ENCODE measurements around the gene U2AF1.
"Not testable (repeated sequence)": the region's sequence is repeated elsewhere in the genome, so short reads cannot be mapped to it uniquely, and the experiment has no call there.

DNA sequence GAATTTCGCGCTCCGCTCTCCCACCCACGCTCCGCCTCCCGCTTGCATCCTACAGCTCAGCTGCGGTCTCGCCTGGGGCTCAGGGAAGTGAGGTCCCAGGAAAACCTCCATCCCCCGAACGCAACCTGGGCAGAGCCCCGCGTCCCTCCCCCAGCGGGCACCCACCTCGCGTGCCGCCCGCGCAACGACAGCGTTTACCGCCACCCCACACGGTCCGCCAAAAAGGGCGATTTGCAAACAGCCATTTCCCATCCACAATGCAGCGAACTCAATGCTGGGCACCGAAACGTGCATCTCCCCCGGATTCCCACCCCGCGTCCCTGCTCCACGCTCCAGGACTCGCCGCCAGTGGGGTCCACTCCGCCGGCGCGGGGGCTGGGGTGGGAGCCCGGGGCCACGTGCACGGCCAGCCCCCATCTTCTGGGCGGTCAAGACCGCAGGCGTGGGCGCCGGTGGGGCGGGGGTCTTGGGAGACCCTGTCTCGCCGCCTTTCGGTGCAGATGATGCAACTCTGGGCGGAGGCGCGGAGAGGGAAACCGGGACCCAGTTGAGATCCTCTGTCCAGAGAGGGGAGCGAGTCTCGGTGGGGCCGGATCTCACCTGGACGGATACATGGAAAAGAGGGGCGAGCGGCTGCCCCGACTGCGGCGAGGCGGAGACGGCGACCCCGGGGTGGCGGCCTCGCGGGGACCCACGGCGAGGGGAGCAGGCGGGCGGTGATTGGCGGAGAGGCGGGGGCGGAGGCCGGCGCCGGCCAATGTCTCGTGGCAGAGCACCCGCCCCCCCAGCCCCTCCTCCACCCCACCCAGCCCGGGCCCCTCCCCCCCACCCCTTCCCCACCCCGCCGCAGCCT lies 32.0 kb downstream of the U2AF1 start, which contains the start of gene CBS:
- TF ChIP-seq, protein P1, sequence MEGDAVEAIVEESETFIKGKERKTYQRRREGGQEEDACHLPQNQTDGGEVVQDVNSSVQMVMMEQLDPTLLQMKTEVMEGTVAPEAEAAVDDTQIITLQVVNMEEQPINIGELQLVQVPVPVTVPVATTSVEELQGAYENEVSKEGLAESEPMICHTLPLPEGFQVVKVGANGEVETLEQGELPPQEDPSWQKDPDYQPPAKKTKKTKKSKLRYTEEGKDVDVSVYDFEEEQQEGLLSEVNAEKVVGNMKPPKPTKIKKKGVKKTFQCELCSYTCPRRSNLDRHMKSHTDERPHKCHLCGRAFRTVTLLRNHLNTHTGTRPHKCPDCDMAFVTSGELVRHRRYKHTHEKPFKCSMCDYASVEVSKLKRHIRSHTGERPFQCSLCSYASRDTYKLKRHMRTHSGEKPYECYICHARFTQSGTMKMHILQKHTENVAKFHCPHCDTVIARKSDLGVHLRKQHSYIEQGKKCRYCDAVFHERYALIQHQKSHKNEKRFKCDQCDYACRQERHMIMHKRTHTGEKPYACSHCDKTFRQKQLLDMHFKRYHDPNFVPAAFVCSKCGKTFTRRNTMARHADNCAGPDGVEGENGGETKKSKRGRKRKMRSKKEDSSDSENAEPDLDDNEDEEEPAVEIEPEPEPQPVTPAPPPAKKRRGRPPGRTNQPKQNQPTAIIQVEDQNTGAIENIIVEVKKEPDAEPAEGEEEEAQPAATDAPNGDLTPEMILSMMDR (optimal IDR thresholded peaks at IDR 0.05 in 1 of 3, IDR thresholded peaks at IDR 0.05 in 1 of 3, conservative IDR thresholded peaks at IDR 0.05 in 1 of 3; ENCODE audit: extremely low read depth in 1 of 3, insufficient read depth in 2 of 3, low read length in 3 of 3) = not testable (repeated sequence)
- not testable (repeated sequence) for TF ChIP-seq EZH2 (IDR thresholded peaks at IDR 0.05; ENCODE audit: low read length)

Data from keratinocyte (primary cell).